GM12891 (cell line): ENCODE data around the gene BICD1.
A peak's percentile ranks its signal among the peaks of the same experiment; 100 is the strongest.

Source experiments
- DNase-seq: peaks from one replicate; pipeline ENCODE4 v3.0.0; 2011; ENCODE audit warnings: low spot score; ENCODE audit not compliant: insufficient read length
- FAIRE-seq: peaks from 2 replicates; lab custom pipeline; 2011; peaks lifted over from hg19 to GRCh38; lab: Jason Lieb, UNC
- PAX5 ChIP-seq: IDR thresholded peaks from 2 replicates; pipeline ENCODE4 v1.6.1; 2011; ENCODE audit warnings: low read length, moderate library complexity, mild to moderate bottlenecking; ENCODE audit not compliant: insufficient read depth, severe bottlenecking
- POLR2A ChIP-seq: IDR thresholded peaks from 2 replicates; pipeline ENCODE4 v1.6.1; 2011; ENCODE audit warnings: low read depth, low read length, control low read depth
- POLR2AphosphoS5 ChIP-seq: IDR thresholded peaks from 2 replicates; pipeline ENCODE4 v1.6.1; 2011; ENCODE audit warnings: low read depth, low read length, control low read depth
- POU2F2 ChIP-seq: IDR thresholded peaks from 2 replicates; pipeline ENCODE4 v1.6.1; 2011; ENCODE audit warnings: low read depth, mild to moderate bottlenecking, control low read depth, low read length, moderate library complexity
- SPI1 ChIP-seq: IDR thresholded peaks from 2 replicates; pipeline ENCODE4 v1.6.1; 2011; ENCODE audit warnings: low read depth, low read length, control low read depth
- TAF1 ChIP-seq: IDR thresholded peaks from 2 replicates; pipeline ENCODE4 v1.6.1; 2011; ENCODE audit warnings: low read depth, low read length, control low read depth

BICD1 gene

DNA sequence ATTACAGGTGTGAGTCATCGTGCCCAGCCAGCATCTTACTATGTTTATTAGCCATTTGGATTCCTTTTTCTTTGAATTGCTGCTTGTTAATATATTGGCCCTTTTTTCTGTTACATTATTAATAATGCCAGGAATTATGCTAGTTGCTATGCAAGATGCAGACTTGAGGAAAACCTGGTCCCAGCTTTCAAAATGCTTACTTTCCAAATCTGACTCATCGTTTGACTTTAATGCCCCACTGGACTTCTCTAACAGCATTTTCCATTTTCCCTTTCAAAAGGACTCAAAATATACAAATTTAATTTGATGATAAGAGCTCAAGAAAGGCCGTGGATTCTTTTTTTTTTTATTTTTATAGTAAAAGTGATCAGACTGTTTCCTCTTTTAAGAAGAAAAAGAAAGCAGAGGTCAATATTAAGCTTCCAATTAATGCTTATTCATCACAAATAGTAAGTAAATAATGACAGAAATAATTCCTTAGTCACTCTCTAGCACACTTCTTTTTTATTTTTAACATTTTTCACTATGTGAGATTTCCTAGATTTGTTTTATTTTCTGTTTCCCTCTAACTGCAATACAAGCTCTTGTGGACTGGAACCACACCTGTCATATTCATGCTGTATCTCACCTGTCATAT lies 146.6 kb downstream of the BICD1 start:
- DNase-seq (no peak), FAIRE-seq (no peak)
- no peak for TF ChIP-seq SPI1
- no peak for TF ChIP-seq POU2F2
- no peak for TF ChIP-seq POLR2A
- no peak for TF ChIP-seq TAF1
- TF ChIP-seq PAX5 = no peak
- TF ChIP-seq POLR2AphosphoS5 = no peak

- DNase-seq = no peak
- TF ChIP-seq POLR2A (no peak), POLR2AphosphoS5 (no peak), SPI1 (no peak), POU2F2 (no peak), TAF1 (no peak), PAX5 (no peak)
- no peak for FAIRE-seq
Observed at GRCh38 chr12:32254260-32254956, 147.8 kb downstream of the BICD1 start.

- FAIRE-seq (no peak), DNase-seq (no peak)
- TF ChIP-seq POLR2AphosphoS5 (no peak), SPI1 (no peak), POLR2A (no peak), TAF1 (no peak), POU2F2 (no peak), PAX5 (no peak)
Observed at GRCh38 chr12:32255588-32255987, 148.9 kb downstream of the BICD1 start.

GRCh38 chr12:32257695-32258496 lies 151.2 kb downstream of the BICD1 start:
- DNase-seq = no peak
- FAIRE-seq = no peak
- no peak for TF ChIP-seq SPI1
- TF ChIP-seq POLR2AphosphoS5 = no peak
- TF ChIP-seq PAX5 = no peak
- no peak for TF ChIP-seq TAF1
- no peak for TF ChIP-seq POLR2A
- no peak for TF ChIP-seq POU2F2

GRCh38 chr12:32260696-32261095 lies 154.0 kb downstream of the BICD1 start:
- TF ChIP-seq POLR2A (no peak), POLR2AphosphoS5 (no peak), PAX5 (no peak), SPI1 (no peak), TAF1 (no peak), POU2F2 (no peak)
- DNase-seq (no peak), FAIRE-seq (no peak)

DNA sequence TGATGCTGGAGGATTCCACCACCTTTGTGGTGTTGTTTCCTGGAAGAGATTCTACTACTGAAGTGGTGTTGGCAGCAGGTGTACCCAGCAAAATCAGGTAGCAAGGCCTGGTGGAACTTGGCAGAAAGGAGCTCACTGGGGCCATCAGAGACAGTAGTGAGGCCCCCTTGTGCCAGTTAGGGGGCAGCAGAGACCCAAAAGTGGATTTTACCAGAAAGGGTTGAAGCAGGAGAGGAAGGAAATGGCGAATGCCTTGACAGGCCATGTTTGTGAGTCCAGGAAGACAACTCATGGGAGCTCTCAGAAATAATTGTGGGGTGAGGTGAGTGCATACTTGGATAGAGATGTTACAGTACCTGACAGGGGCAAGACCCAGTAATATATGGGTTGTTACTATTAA lies 155.0 kb downstream of the BICD1 start:
- no peak for TF ChIP-seq TAF1
- TF ChIP-seq POU2F2 = no peak
- TF ChIP-seq SPI1 = no peak
- no peak for TF ChIP-seq POLR2AphosphoS5
- TF ChIP-seq POLR2A = no peak
- DNase-seq (no peak), FAIRE-seq (no peak)

- FAIRE-seq (peak; percentile 82), DNase-seq (no peak)
- TF ChIP-seq TAF1 (no peak), SPI1 (0 out of 2 replicates have a peak, but pooled peaks have one; percentile 30)
Observed at GRCh38 chr12:32264961-32265360, 158.3 kb downstream of the BICD1 start.

- FAIRE-seq (peak; percentile 38), DNase-seq (no peak)
- no peak for TF ChIP-seq PAX5
- TF ChIP-seq POLR2AphosphoS5 = no peak
- TF ChIP-seq TAF1 = no peak
- TF ChIP-seq SPI1 = no peak
- TF ChIP-seq POU2F2 = no peak
- no peak for TF ChIP-seq POLR2A
Observed at GRCh38 chr12:32265456-32265855, 158.8 kb downstream of the BICD1 start.

- FAIRE-seq (peak; percentile 38), DNase-seq (no peak)
- TF ChIP-seq POLR2AphosphoS5 = no peak
- no peak for TF ChIP-seq POU2F2
- TF ChIP-seq PAX5 = no peak
- TF ChIP-seq SPI1 = peak; percentile 78
Observed at GRCh38 chr12:32265951-32266350, 159.3 kb downstream of the BICD1 start.

GRCh38 chr12:32266756-32267155 lies 160.1 kb downstream of the BICD1 start:
- no peak for DNase-seq
- no peak for TF ChIP-seq POLR2AphosphoS5
- TF ChIP-seq PAX5 = no peak
- TF ChIP-seq POLR2A = no peak
- TF ChIP-seq SPI1 = no peak
- TF ChIP-seq POU2F2 = no peak
- no peak for TF ChIP-seq TAF1
- no peak for FAIRE-seq
